NK-92 treated with Interleukin-12 subunit alpha and Interleukin-12 subunit beta, amount 100 ng/mL, for 24 hours (cell line): ENCODE data around the gene ETFRF1.
A peak's percentile ranks its signal among the peaks of the same experiment; 100 is the strongest.

Experiments used
- DNase-seq: peaks from one replicate; lab custom pipeline; 2025; lab: John Stamatoyannopoulos, UW

The ETFRF1 gene

GRCh38 chr12:25213338-25213737 lies 18.3 kb downstream of the ETFRF1 start:
- DNase-seq = no peak

- DNase-seq = no peak
These were observed 41.2 kb downstream of the ETFRF1 start for GRCh38 chr12:25236190-25236589.

GRCh38 chr12:25236626-25237025 lies 41.6 kb downstream of the ETFRF1 start:
- DNase-seq = no peak

- DNase-seq = peak; percentile 21
These were observed 46.4 kb downstream of the ETFRF1 start for GRCh38 chr12:25241167-25242020.

- no peak for DNase-seq
These were observed 48.1 kb downstream of the ETFRF1 start for GRCh38 chr12:25242981-25243679.

GRCh38 chr12:25243680-25243990 lies 48.6 kb downstream of the ETFRF1 start:
- DNase-seq = no peak

GRCh38 chr12:25245491-25245890 lies 50.5 kb downstream of the ETFRF1 start:
- DNase-seq = no peak

- DNase-seq = no peak
These were observed 53.1 kb downstream of the ETFRF1 start for GRCh38 chr12:25248137-25248536.

GRCh38 chr12:25248732-25249131 lies 53.7 kb downstream of the ETFRF1 start:
- DNase-seq = no peak

- peak; percentile 33 for DNase-seq
These were observed 55.1 kb downstream of the ETFRF1 start for GRCh38 chr12:25249931-25250738.

GRCh38 chr12:25250744-25251730 lies 56.0 kb downstream of the ETFRF1 start, which contains the start of gene KRAS:
Gene KRAS, minus strand, starts transcription at chr12:25250929.
- peak; percentile 85 for DNase-seq

- no peak for DNase-seq
These were observed 56.7 kb downstream of the ETFRF1 start for GRCh38 chr12:25251769-25252168.

- no peak for DNase-seq
These were observed 57.9 kb downstream of the ETFRF1 start for GRCh38 chr12:25252946-25253345.

GRCh38 chr12:25253371-25254068 lies 58.5 kb downstream of the ETFRF1 start:
- DNase-seq = no peak

- DNase-seq = no peak
These were observed 59.3 kb downstream of the ETFRF1 start for GRCh38 chr12:25254271-25254880.
